SJCRH30 (cell line): Measurements from ENCODE around the gene ATAD1. TPM values are rescaled to one million over a fixed set of nuclear protein-coding genes. Genes with fewer than 3 reads are reported as not detected.

Source experiments
- DNase-seq, 2 experiments: peaks; one replicate each; pipeline ENCODE4 v3.0.0-alpha.2; 2015 to 2020
- H3K27ac ChIP-seq: fragments of 250-450 bp; sonication (Bioruptor Pico); 2 replicates; pipeline ENCODE4 v1.5.1; 2020; ENCODE audit warnings: mild to moderate bottlenecking, moderate library complexity
- H3K27me3 ChIP-seq: fragments of 250-450 bp; sonication (Bioruptor Pico); 2 replicates; pipeline ENCODE4 v1.5.1; 2020; ENCODE audit warnings: mild to moderate bottlenecking, moderate library complexity
- H3K36me3 ChIP-seq: fragments of 250-450 bp; sonication (Bioruptor Pico); 2 replicates; pipeline ENCODE4 v1.5.1; 2020; ENCODE audit warnings: mild to moderate bottlenecking, moderate library complexity
- H3K4me1 ChIP-seq: fragments of 250-450 bp; sonication (Bioruptor Pico); 2 replicates; pipeline ENCODE4 v1.5.1; 2020; ENCODE audit warnings: mild to moderate bottlenecking, moderate library complexity
- H3K4me3 ChIP-seq: fragments of 250-450 bp; sonication (Bioruptor Pico); 2 replicates; pipeline ENCODE4 v1.5.1; 2020; ENCODE audit warnings: mild to moderate bottlenecking, moderate library complexity
- H3K9me3 ChIP-seq: fragments of 250-450 bp; sonication (Bioruptor Pico); replicated peaks from 2 replicates; pipeline ENCODE4 v1.5.1; 2020; ENCODE audit warnings: mild to moderate bottlenecking, moderate library complexity
- total RNA-seq: library from RNA; depleted of rRNA; stranded (reverse); fragments of >200 nt; shearing (Covaris generic); gene quantifications from 2 replicates; pipeline ENCODE4 v1.2.3, GENCODE V29; 2014

Gene ATAD1
- total RNA-seq, 1 experiment from 2014 or later = 28.2 TPM

DNA sequence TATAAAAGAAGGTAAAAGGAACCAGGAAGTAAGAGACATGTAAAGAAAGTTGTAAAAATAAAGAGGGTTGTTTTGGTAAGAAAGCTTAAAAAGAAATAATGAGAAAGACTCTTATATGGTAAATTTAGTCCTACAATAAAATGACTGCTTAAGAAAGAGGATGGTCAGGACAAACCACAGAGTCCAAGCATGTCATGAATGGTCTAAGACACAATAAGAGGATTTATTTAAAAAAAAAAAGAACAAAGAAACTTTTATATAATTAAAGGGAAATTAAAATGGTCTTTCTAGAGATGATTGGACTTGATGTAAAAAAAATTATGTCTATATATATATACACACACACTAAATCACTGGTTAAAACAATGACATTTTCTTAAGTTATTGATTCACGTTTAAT lies 18.2 kb downstream of the ATAD1 start:
- DNase-seq = no peak
- Histone ChIP-seq H3K27ac (no peak overlapping the region), H3K36me3 (peaks cover 29% of the 10 kb centered on the region), H3K4me3 (no peak overlapping the region), H3K9me3 (no peaks in the 10 kb centered on the region), H3K27me3 (no peaks in the 10 kb centered on the region), H3K4me1 (no peaks in the 10 kb centered on the region)

DNA sequence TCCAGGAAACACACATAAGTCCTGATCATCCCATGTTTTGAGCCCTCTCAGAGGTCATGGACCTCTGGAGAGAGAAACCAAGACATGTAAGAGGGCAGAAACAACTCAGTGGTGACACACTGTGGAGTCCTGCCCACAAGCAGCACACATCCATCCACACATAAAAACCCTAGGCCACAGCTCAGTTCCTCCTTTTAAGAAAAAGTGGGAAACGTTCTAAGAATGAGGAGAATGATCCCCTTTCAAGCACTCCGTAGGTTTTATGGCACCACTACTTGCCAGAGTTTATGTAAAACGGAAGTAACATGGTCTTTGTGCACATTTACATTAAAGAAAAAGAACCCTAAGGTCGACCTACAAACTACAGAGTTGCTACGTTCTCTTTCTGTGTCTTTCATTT lies 19.9 kb downstream of the ATAD1 start:
- DNase-seq = no peak
- Histone ChIP-seq H3K9me3 (no peaks in the 10 kb centered on the region), H3K4me3 (no peak overlapping the region), H3K27me3 (no peaks in the 10 kb centered on the region), H3K27ac (no peak overlapping the region), H3K4me1 (no peaks in the 10 kb centered on the region), H3K36me3 (peaks cover 23% of the 10 kb centered on the region)

DNA sequence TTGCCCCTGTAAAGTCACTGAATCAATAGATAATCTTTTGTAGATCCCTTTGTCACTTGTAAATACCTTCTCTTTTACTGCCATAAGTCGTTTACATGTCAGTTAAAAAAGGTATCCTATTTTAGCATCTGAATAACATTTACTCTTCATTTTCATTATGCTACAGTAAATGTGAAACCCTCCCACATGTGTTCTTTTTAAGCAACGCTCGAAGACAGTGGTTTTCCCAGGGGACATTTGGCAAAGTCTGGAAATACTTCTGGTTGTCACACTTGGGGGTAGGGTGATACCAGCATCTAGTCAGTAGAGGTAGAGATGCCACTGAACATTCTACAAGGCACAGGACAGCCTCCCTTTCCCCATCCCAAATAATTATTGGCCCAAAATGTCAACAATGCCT lies 23.7 kb downstream of the ATAD1 start:
- no peak overlapping the region for H3K27ac ChIP-seq
- H3K4me1 ChIP-seq = no peaks in the 10 kb centered on the region
- no peak overlapping the region for H3K4me3 ChIP-seq
- H3K36me3 ChIP-seq = peaks cover 2% of the 10 kb centered on the region; the same call in 1 of the 2 replicates
- H3K9me3 ChIP-seq = no peaks in the 10 kb centered on the region
- no peak for DNase-seq
- no peaks in the 10 kb centered on the region for H3K27me3 ChIP-seq

DNA sequence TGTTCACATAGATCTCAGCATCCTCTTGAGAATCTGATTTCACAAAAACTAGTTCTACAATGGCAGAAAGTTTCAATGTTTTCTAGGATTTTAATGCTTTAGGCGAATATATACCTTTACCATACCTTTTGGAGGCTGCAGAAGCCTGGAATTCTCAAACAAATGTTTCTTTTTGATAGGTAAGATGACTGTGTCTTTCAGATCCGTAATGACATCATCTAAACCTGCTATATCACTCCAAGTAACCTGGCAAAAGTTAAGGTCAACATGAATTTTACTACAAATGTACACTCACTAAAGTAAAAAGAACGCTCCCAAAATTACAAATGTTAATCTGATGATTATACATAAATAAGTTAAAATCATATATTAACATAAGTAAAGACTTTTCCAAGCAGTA lies 27.8 kb downstream of the ATAD1 start:
- H3K36me3 ChIP-seq = 0 out of 2 replicates have a peak, but pooled peaks cover 2% of the 10 kb centered on the region
- no peaks in the 10 kb centered on the region for H3K27me3 ChIP-seq
- H3K9me3 ChIP-seq = no peaks in the 10 kb centered on the region
- no peak overlapping the region for H3K27ac ChIP-seq
- DNase-seq = no peak
- no peaks in the 10 kb centered on the region for H3K4me1 ChIP-seq
- H3K4me3 ChIP-seq = no peak overlapping the region

DNA sequence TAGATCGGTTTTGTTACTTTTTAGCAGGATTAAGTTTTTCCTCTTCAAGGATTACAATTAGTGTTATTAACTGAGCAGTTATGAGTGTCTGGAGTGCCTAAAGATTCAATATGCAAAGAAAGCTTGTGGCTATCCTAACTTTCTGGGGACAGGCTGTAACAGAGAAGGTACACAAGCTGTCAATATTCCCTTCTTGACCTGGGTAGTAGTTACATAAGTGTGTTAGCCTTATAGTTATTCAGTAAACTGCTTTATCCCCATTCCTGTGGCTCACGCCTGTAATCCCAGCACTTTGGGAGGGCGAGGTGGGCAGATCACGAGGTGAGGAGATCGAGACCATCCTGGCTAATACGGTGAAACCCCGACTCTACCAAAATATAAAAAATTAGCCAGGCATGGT lies 31.6 kb downstream of the ATAD1 start:
- H3K4me3 ChIP-seq = no peak overlapping the region
- no peaks in the 10 kb centered on the region for H3K9me3 ChIP-seq
- H3K27me3 ChIP-seq = no peaks in the 10 kb centered on the region
- no peak overlapping the region for H3K27ac ChIP-seq
- DNase-seq = no peak
- H3K4me1 ChIP-seq = no peaks in the 10 kb centered on the region
- H3K36me3 ChIP-seq = 0 out of 2 replicates have a peak, but pooled peaks cover 2% of the 10 kb centered on the region

DNA sequence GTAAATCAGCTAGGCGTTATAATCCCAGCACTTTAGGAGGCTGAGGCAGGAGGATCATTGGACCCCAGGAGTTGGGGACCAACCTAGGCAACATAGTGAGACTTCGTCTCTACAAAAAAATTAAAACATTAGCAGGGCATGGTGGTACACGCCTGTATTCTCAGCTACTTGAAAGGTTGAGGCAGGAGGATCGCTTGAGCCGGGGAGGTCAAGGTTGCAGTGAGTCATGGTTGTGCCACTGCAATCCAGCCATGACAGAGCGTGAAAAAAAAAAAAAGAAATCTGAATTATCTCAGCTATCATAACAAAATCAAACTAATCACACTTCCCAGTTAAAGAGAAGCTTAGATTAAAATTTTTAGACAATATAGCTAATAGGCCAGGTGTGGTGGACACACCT lies 35.3 kb downstream of the ATAD1 start:
- H3K27ac ChIP-seq = no peak overlapping the region
- H3K4me3 ChIP-seq = no peak overlapping the region
- H3K9me3 ChIP-seq = no peaks in the 10 kb centered on the region
- no peak for DNase-seq
- no peaks in the 10 kb centered on the region for H3K4me1 ChIP-seq
- H3K36me3 ChIP-seq = peaks cover 8% of the 10 kb centered on the region; the same call in 1 of the 2 replicates
- no peaks in the 10 kb centered on the region for H3K27me3 ChIP-seq

DNA sequence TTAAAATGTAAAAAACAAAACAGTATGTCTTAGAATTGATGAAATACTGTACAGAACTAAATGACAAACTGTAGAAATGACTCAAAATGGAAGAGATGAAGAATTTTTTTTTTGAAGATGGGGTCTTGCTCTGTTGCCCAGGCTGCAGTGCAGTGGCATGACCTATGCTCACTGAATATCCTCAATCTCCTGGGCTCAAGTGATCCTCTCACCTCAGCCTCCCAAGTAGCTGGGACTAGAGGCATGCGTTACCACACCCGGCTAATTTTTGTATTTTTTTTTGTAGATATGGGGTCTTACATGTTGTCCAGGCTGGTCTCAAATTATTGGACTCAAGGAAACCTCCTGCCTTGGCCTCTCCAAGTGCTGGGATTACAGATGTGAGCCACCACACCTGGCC lies 36.5 kb downstream of the ATAD1 start:
- DNase-seq = no peak
- H3K4me1 ChIP-seq = no peaks in the 10 kb centered on the region
- H3K36me3 ChIP-seq = peaks cover 8% of the 10 kb centered on the region; the same call in 1 of the 2 replicates
- H3K27me3 ChIP-seq = no peaks in the 10 kb centered on the region
- no peak overlapping the region for H3K4me3 ChIP-seq
- H3K9me3 ChIP-seq = no peaks in the 10 kb centered on the region
- H3K27ac ChIP-seq = no peak overlapping the region

DNA sequence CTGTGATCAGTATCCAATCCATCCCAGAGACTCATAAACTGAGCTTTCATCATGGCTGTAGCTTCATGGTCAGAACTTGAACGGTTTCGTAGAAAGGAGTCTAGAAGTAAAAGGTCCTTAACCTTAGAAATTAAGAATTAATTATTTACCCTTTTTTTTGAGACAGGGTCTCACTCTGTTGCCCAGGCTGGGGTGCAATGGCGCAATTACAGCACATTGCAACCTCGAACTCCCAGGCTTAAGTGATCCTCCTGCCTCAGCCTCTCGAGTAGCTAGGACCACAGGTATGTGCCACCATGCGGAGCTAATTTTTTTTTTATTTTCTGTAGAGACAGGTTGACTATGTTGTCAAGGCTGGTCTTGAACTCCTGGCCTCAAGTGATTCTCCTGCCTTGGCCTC lies 41.7 kb downstream of the ATAD1 start:
- DNase-seq = no peak
- Histone ChIP-seq H3K36me3 (peaks cover 8% of the 10 kb centered on the region; the same call in 1 of the 2 replicates), H3K4me1 (no peaks in the 10 kb centered on the region), H3K27ac (no peak overlapping the region), H3K9me3 (no peaks in the 10 kb centered on the region), H3K27me3 (no peaks in the 10 kb centered on the region), H3K4me3 (no peak overlapping the region)

DNA sequence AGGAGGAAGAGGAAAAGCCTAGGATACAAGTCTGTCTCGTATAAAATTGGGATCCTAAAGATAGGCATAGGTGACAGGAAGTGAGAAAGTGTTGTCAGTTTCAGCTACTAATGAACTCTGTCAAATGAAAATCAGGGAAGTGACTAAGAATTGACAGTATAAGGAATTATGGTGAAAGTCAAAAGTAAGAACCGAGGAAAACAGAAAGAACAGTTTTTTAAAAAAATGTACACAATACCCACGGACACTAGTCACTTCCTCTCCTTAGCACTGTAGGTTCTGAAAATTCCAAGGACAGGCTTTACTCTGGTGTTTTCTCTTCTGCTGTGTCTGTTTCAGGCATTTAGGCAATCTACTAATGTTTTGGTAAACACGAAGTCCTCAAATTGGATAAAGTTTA lies 42.3 kb downstream of the ATAD1 start:
- Histone ChIP-seq H3K4me3 (no peak overlapping the region), H3K36me3 (peaks cover 8% of the 10 kb centered on the region; the same call in 1 of the 2 replicates), H3K27me3 (no peaks in the 10 kb centered on the region), H3K4me1 (no peaks in the 10 kb centered on the region), H3K27ac (no peak overlapping the region), H3K9me3 (no peaks in the 10 kb centered on the region)
- DNase-seq = no peak

DNA sequence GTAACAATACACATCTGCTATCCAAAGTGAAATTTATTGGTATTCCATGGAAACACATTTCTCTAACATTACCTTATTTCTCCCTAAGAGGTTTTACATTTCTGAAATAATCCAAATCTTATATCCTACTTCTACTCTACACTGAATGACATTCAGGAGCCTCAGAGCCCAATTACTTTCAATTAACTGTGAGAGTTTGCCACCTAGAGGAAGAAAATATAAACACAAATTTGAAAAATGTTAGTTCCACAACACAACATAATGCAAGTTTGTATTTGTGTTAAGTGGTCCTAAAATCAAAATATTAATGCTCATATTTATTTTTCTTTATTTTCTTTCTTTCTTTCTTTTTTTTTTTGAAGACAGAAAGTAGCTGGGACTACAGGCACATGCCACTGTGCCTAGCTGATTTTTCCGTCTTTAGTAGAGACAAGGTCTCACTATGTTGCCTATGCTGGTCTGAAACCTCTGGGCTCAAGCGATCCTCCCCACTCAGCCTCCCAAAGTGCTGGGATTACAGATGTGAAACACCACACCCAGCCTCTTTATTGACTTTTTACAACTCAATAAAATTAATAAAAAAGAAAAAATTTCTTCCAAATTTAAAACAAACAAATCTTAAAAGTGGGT lies 46.0 kb downstream of the ATAD1 start:
- H3K27me3 ChIP-seq = no peaks in the 10 kb centered on the region
- no peaks in the 10 kb centered on the region for H3K4me1 ChIP-seq
- H3K9me3 ChIP-seq = no peaks in the 10 kb centered on the region
- no peak overlapping the region for H3K27ac ChIP-seq
- peaks cover 3% of the 10 kb centered on the region; the same call in 1 of the 2 replicates for H3K36me3 ChIP-seq
- no peak overlapping the region for H3K4me3 ChIP-seq
- peak in 1 of 2 experiments; percentile 21 for DNase-seq

DNA sequence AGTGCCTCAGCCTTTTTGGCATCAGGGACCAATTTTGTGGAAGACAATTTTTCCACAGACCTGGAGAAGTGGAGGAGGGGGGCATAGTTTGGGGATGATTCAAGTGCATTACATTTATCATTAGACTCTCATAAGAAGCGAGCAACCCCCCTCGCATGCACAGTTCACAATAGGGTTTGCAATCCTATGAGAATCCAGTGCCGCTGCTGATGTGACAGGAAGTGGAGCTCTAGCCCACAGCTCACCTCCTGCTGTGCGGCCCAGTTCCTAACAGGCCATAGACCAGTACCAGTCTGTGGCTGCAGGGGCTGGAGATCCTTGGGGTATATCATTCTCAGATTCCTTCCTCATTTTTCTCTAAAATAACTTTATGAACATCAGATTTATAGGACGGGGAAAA lies 50.8 kb downstream of the ATAD1 start:
- no peaks in the 10 kb centered on the region for H3K27me3 ChIP-seq
- H3K36me3 ChIP-seq = peaks cover 3% of the 10 kb centered on the region; the same call in 1 of the 2 replicates
- no peak overlapping the region for H3K27ac ChIP-seq
- DNase-seq = no peak
- H3K9me3 ChIP-seq = no peaks in the 10 kb centered on the region
- no peak overlapping the region for H3K4me3 ChIP-seq
- no peaks in the 10 kb centered on the region for H3K4me1 ChIP-seq

DNA sequence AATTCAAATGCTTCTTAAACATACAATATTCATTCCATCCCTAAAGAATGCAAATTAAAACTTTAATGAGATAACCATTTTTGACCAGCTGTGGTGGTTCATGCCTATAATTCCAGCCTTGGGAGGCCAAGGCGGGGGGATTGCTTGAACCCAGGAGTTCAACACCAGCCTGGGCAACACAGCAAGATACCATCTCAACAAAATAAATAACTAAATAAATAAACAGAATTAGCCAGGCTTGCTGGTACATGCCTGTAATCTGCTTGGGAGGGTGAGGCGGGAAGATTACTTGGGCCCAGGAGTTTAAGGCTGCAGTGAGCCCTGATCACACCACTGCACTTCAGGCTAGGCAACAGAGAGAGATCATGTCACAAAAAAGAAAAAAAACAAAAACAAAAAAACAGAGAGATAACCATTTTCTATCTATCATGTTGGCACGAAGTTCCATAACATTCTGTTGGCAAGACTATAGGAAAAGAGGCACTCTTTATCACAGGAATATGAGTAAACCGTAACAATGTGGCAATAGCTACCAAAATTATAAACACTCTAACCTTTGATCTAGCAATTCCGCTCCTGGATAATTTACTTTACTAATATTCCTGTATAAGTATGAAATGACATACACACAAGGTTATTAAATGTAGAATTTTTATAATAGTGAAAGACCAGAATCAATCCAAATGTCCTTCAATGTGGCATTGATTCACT lies 52.2 kb downstream of the ATAD1 start:
- H3K4me3 ChIP-seq = no peak overlapping the region
- no peaks in the 10 kb centered on the region for H3K27me3 ChIP-seq
- DNase-seq = no peak
- no peaks in the 10 kb centered on the region for H3K4me1 ChIP-seq
- peaks cover 3% of the 10 kb centered on the region; the same call in 1 of the 2 replicates for H3K36me3 ChIP-seq
- no peak overlapping the region for H3K27ac ChIP-seq
- no peaks in the 10 kb centered on the region for H3K9me3 ChIP-seq

DNA sequence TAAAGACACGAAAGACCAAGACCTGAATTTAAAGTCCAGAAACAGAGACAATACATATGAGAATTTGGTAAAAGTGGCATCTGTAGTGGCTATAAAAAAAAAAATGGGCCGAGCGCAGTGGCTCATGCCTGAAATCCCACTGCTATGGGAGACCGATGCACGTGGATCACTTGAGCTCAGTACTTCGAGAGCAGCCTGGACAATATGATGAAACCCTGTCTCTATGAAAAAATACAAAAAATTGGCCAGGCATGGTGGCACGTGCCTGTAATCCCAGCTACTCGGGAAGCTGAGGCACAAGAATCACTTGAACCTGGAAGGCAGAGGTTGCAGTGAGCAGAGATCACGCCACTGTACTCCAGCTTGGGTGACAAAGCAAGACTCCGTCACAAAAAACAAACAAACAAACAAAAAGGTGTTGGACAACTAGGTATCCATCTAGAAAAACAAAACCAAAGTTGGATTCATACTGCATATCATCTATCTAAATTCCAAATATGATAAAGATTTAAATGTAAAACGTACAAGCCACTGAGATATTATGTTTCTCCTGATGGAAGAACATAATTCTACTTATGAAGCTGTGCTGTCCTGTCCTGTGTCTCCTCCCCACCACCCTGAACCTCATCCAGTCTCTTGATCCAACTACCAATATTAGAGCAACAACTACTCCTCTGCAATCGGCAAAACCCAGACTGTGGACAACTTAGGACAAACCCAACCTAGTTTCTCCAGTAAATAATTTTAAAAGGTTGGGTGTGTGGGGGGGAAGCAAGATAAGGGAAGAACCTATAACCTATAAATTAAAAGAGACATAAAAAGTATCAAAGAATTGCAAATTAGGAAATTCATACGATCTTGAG lies 53.7 kb downstream of the ATAD1 start:
- no peak for DNase-seq
- Histone ChIP-seq H3K36me3 (no peaks in the 10 kb centered on the region; the same call in 1 of the 2 replicates), H3K4me3 (no peak overlapping the region), H3K4me1 (no peaks in the 10 kb centered on the region), H3K27me3 (no peaks in the 10 kb centered on the region), H3K9me3 (no peaks in the 10 kb centered on the region), H3K27ac (no peak overlapping the region)

DNA sequence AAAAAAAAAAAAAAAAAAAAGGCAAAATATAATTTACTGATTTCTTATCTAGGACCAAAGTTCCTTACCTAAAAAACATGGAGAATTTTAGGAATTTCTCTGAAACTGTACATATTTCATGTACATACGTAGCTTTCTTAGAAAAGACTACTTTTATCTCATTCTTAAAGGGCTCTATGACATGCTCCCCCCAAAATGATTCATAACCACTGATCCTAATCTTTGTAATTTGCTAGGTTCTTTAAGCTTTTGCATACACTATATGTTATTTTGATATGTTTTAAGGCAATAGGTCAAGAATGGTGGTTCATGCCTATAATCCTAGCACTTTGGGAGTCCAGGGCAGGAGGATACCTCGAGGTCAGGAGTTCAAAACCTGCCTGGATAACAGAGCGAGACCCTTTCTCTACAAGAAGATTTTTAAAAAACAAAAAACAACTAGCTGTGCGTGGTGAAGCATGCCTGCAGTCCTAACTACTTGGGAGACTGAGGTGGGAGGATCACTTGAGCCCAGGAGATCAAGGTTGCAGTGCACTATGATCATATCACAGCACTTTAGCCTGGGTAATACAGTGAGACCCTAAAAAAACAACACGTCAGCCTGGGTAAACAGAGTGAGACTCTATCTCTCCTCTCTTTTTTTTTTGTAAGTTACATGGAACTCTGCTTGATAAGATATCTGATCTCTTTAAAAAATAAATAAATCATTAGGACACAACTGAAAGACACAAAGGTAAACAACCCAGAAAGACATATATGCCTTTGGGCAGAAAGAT lies 54.8 kb downstream of the ATAD1 start:
- no peak overlapping the region for H3K27ac ChIP-seq
- no peaks in the 10 kb centered on the region; the same call in 1 of the 2 replicates for H3K36me3 ChIP-seq
- no peaks in the 10 kb centered on the region for H3K9me3 ChIP-seq
- DNase-seq = no peak
- H3K27me3 ChIP-seq = no peaks in the 10 kb centered on the region
- H3K4me1 ChIP-seq = no peaks in the 10 kb centered on the region
- no peak overlapping the region for H3K4me3 ChIP-seq
